GM21786 (cell line): ENCODE data around the gene TTBK1.
A peak's percentile ranks its signal among the peaks of the same experiment; 100 is the strongest.
"Not testable (repeated sequence)": the region's sequence is repeated elsewhere in the genome, so short reads cannot be mapped to it uniquely, and the experiment has no call there.

Experiments used
- ATAC-seq: cut with Tn5 transposase; IDR thresholded peaks from one replicate; pipeline ENCODE4 v1.9.1; 2021; ENCODE audit not compliant: unreplicated experiment

TTBK1 gene

GRCh38 chr6:43301081-43301870 is 58.0 kb downstream of the TTBK1 start:
- ATAC-seq = no peak

DNA sequence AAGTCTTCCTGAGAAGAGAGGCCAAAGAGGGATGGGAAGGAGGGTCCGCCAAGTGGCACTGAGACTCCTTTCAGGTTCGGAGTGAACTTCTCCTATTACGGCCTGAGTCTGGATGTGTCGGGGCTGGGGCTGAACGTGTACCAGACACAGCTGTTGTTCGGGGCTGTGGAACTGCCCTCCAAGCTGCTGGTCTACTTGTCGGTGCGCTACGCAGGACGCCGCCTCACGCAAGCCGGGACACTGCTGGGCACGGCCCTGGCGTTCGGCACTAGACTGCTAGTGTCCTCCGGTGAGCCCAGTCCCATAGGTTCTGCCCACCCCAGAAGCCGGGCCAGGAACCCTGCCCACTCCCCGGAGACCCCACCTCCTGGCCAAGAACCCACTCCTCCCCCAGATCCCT is 58.8 kb downstream of the TTBK1 start:
- no peak for ATAC-seq

GRCh38 chr6:43303006-43303405 is 59.7 kb downstream of the TTBK1 start:
- ATAC-seq = not testable (repeated sequence)

- ATAC-seq = no peak
Observed at GRCh38 chr6:43303751-43304331, 60.6 kb downstream of the TTBK1 start.

GRCh38 chr6:43304361-43304760 is 61.1 kb downstream of the TTBK1 start:
- ATAC-seq = no peak

GRCh38 chr6:43304882-43305281 is 61.6 kb downstream of the TTBK1 start:
- ATAC-seq = no peak

GRCh38 chr6:43306086-43306485 is 62.8 kb downstream of the TTBK1 start:
- ATAC-seq = no peak

GRCh38 chr6:43307451-43308100 is 64.3 kb downstream of the TTBK1 start:
- ATAC-seq = no peak

- peak; percentile 58 for ATAC-seq
Observed at GRCh38 chr6:43308101-43308989, 65.1 kb downstream of the TTBK1 start, which contains the start of gene CRIP3. Gene CRIP3 (minus strand): TSS chr6:43308826. CDS start chr6:43308792, 34 bp downstream.

- no peak for ATAC-seq
Observed at GRCh38 chr6:43308990-43309477, 65.8 kb downstream of the TTBK1 start.

DNA sequence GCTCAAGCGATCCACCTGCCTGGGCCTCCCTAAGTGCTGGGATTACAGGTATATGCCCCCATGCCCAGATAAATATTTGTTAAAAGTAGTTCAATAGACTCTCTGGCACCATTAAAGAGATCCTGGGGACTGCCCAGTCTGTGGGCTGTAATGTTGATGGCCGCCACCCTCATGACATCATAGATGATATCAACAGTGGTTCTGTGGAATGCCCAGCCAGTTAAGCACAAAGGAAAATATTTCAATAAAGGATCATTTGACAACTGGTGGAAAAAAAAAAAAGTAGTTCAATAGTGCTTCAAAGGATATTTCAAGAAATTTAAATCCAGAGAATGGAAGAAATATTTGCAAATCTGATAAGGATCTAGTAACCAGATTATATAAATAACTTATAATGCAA is 66.9 kb downstream of the TTBK1 start:
- ATAC-seq = no peak

DNA sequence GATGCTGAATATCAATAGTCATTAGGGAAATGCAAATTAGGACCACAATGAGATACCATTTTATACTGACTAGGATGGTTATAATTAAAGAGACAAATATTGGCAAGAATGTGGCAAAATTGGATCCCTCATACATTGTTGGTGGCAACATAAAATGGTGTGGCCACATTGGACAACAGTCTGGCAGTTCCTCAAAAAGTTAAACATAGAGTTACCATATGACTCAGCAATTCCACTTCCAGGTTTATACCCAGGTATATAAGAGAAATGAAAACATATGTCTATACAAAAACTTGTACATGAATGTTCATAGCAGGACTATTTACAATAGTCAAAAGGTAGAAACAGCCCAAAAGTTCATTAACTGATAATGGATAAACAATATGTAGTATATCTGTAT is 67.3 kb downstream of the TTBK1 start:
- no peak for ATAC-seq

GRCh38 chr6:43311666-43312065 is 68.4 kb downstream of the TTBK1 start:
- ATAC-seq = no peak

DNA sequence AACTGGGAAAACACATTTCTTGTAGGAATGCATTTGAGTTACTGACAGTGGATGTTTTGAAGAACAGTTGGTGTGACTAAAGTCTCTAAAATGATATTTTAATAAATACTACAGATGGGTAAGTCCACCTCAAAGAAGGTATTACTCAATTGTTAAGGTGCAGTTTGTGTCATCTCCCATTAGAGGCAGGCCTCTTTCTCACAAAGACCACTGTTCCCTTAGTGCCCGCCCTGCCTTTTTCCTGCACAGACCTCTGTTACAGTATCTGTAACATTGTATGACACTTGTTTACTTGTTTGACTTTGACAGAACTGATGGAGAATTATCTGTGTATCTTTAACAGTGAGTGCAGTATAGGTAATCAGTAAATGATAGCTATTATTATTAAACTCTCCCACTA is 70.5 kb downstream of the TTBK1 start:
- no peak for ATAC-seq

DNA sequence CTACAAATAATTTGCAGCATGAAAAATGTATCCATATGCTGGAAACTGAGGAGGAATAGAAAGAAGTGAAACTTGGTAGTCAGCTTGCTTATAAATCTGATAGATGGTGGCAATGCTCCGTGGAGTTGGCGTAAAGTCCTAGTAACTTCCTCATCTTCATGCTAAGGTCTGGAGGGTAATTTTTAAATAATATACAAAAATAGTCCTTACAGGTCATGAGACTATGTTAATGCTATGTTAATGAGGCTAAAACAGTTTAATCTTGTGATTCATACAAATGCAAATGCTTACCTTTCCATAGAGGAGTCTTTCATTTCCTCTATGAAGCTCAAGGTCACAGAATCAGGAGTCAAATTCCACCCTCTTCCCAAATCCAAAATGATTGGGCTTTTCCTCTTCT is 74.7 kb downstream of the TTBK1 start:
- no peak for ATAC-seq

GRCh38 chr6:43325876-43326275 is 82.6 kb downstream of the TTBK1 start:
- no peak for ATAC-seq

- no peak for ATAC-seq
Observed at GRCh38 chr6:43328528-43328927, 85.2 kb downstream of the TTBK1 start.

DNA sequence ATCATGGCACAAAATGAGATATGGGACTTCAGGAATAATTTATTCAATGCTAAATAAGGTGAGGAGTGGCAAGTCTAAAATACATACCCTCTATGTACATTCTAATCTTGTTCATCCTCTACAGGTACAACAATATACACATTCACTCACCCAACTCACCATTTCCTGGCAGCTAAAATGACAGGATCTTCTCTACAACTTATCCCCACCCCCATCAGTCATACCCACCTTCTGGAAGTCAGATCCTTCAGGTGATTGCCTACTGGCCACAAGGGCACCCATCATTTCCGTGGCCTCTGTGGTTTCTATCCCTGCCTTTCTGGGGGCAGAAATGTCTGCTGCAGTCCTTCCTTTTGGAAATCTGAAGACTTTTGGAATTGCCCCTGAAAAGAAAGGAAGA is 88.2 kb downstream of the TTBK1 start:
- ATAC-seq = no peak

DNA sequence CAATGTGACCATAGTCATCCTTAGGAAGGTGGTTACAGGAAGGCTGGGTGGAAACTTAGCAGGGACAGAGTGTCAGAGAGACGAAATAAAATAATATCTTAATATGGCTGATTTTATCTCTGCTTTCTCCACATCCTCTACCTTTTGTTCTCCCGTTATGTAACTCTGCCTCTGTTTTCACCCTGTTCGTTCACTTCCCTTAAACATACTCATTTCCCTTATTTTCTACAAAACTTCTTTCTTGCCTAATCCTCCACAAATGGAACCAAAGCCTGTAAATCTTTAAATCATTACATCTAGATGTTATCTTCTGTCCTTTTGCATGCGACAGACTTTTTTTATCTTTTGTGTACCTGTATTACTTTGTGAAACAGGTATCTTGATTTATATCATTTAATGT is 88.6 kb downstream of the TTBK1 start:
- ATAC-seq = no peak

DNA sequence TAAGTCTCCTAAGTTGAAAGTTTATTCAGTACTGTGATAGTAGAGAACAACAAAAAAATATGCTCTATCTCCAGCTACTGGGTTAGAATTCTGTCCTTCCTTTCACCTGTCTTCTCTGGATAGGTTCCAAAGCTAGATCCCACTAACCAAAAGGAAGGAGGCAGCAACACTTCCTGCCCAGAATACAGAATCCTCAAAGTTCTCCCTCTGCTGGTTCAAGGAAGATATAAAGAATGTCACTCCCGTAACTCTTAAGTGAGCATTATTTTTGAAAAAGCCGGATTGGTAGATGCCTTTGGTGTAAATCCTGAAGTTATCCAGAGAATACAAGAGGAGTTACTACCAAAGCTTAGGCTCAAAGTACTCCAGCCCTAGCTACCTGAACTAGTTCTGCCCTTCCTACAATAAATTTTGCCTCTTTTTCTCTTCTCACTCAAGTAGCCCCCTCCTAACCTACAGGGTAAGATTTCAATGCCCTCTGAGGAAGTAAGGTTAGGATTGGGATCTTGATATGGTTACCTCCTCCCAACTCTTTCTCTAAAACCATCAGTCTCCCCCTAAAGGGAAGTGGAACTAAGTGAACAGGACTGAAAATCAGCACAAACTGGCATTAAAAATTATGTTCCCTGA is 91.3 kb downstream of the TTBK1 start:
- ATAC-seq = no peak

- ATAC-seq = no peak
Observed at GRCh38 chr6:43335469-43335868, 92.2 kb downstream of the TTBK1 start.
